Activated CD4-positive, alpha-beta T cell treated with anti-CD3 and anti-CD28 coated beads, Interleukin-2, amount 50 U/mL, for 24 hours (primary cell): ENCODE results near the gene PXN.
"Not testable (repeated sequence)": the region's sequence is repeated elsewhere in the genome, so short reads cannot be mapped to it uniquely, and the experiment has no call there.

Experiments used
- DNase-seq, 2 donors: peaks; one replicate each; pipeline ENCODE4 v3.0.0-alpha.2; 2020; ENCODE audit warnings: low read depth in 1 of 2, low spot score in 1 of 2

PXN gene

GRCh38 chr12:120227233-120228040, 38.1 kb downstream of the PXN start:
- no peak for DNase-seq

GRCh38 chr12:120225852-120226640, 39.5 kb downstream of the PXN start:
- DNase-seq = no peak

- DNase-seq = no peak
Observed at GRCh38 chr12:120225200-120225558, 40.4 kb downstream of the PXN start.

- no peak for DNase-seq
Observed at GRCh38 chr12:120224304-120225199, 41.0 kb downstream of the PXN start.

GRCh38 chr12:120223458-120224303, 41.8 kb downstream of the PXN start:
- no peak for DNase-seq

- no peak for DNase-seq
Observed at GRCh38 chr12:120222288-120222832, 43.2 kb downstream of the PXN start.

GRCh38 chr12:120221576-120221900, 44.0 kb downstream of the PXN start:
- no peak for DNase-seq

GRCh38 chr12:120220838-120221575, 44.5 kb downstream of the PXN start:
- no peak for DNase-seq

- DNase-seq = no peak
Observed at GRCh38 chr12:120218680-120219606, 46.6 kb downstream of the PXN start.

GRCh38 chr12:120216742-120217605, 48.6 kb downstream of the PXN start:
- no peak for DNase-seq

- DNase-seq = no peak
Observed at GRCh38 chr12:120215766-120216735, 49.5 kb downstream of the PXN start.

GRCh38 chr12:120215357-120215735, 50.2 kb downstream of the PXN start:
- no peak for DNase-seq

- DNase-seq = no peak
Observed at GRCh38 chr12:120214626-120215356, 50.7 kb downstream of the PXN start.

- no peak for DNase-seq
Observed at GRCh38 chr12:120213758-120214157, 51.8 kb downstream of the PXN start.

GRCh38 chr12:120213182-120213581, 52.3 kb downstream of the PXN start:
- not testable (repeated sequence) for DNase-seq

GRCh38 chr12:120212301-120212700, 53.2 kb downstream of the PXN start:
- no peak for DNase-seq
